Liver (tissue), 9 donors: ENCODE results near the gene HS6ST3. TPM values are rescaled to one million over a fixed set of nuclear protein-coding genes. Genes with fewer than 3 reads are reported as not detected.

ENCODE experiments used
- DNase-seq: peaks from one replicate; pipeline ENCODE4 v3.0.0-alpha.2; 2017; ENCODE audit warnings: low spot score
- H3K27ac ChIP-seq, 2 donors: one replicate each; pipeline ENCODE4 v1.7.0; 2013; ENCODE audit warnings: inconsistent platforms in 2 of 2, low read length in 2 of 2, control low read depth in 1 of 2, low read depth in 1 of 2, mild to moderate bottlenecking in 1 of 2
- H3K27me3 ChIP-seq, 4 donors: one replicate each; pipeline versions ENCODE4 v1.6.1 to v1.7.0; 2013; ENCODE audit warnings: low read length in 3 of 4, inconsistent platforms in 1 of 4, mild to moderate bottlenecking in 1 of 4, moderate library complexity in 1 of 4; ENCODE audit not compliant: control insufficient read depth in 4 of 4, insufficient read depth in 4 of 4
- H3K36me3 ChIP-seq, 4 donors: one replicate each; pipeline versions ENCODE4 v1.6.1 to v1.7.0; 2013; ENCODE audit warnings: low read length in 3 of 4, mild to moderate bottlenecking in 3 of 4, low read depth in 1 of 4, moderate library complexity in 1 of 4; ENCODE audit not compliant: control insufficient read depth in 4 of 4, insufficient read depth in 3 of 4
- H3K4me1 ChIP-seq, 4 donors: one replicate each; pipeline versions ENCODE4 v1.6.1 to v1.7.0; 2013; ENCODE audit warnings: low read length in 3 of 4, mild to moderate bottlenecking in 3 of 4, moderate library complexity in 1 of 4; ENCODE audit not compliant: control insufficient read depth in 4 of 4, insufficient read depth in 4 of 4
- H3K4me3 ChIP-seq, 3 donors: one replicate each; pipeline versions ENCODE4 v1.6.1 to v1.7.0; 2013; ENCODE audit warnings: low read length in 3 of 3, control low read depth in 1 of 3, low read depth in 1 of 3, mild to moderate bottlenecking in 1 of 3
- H3K9ac ChIP-seq, 2 donors: one replicate each; pipeline ENCODE4 v1.7.0; 2013; ENCODE audit warnings: low read length in 2 of 2, mild to moderate bottlenecking in 2 of 2, moderate library complexity in 2 of 2, control low read depth in 1 of 2, low read depth in 1 of 2
- H3K9me3 ChIP-seq, 4 donors: one replicate each; pipeline versions ENCODE4 v1.6.1 to v1.7.0; 2013; ENCODE audit warnings: low read length in 3 of 4; ENCODE audit not compliant: control insufficient read depth in 4 of 4
- CTCF ChIP-seq: fragments of 150-350 bp; IDR thresholded peaks from 2 replicates; pipeline ENCODE4 v1.5.1; 2017; ENCODE audit warnings: improper control_type of control experiment, low read depth, low read length; ENCODE audit not compliant: missing input control
- EGR1 ChIP-seq, 2 donors: IDR thresholded peaks; 2 replicates each; pipeline ENCODE4 v1.6.1; 2016 to 2018; ENCODE audit warnings: antibody characterized with exemption in 2 of 2, low read depth in 2 of 2
- FOXA1 ChIP-seq: IDR thresholded peaks from 2 replicates; pipeline ENCODE4 v1.6.1; 2016; ENCODE audit warnings: antibody characterized with exemption
- FOXA2 ChIP-seq: IDR thresholded peaks from 2 replicates; pipeline ENCODE4 v1.6.1; 2016; ENCODE audit warnings: antibody characterized with exemption
- GABPA ChIP-seq, 2 donors: IDR thresholded peaks in 1 of 2; conservative IDR thresholded peaks in 1 of 2; 2 replicates each; pipeline ENCODE4 v1.6.1; 2016; ENCODE audit warnings: antibody characterized with exemption in 2 of 2, mild to moderate bottlenecking in 1 of 2, moderate library complexity in 1 of 2
- HNF4A ChIP-seq, 2 donors: conservative IDR thresholded peaks; 2 replicates each; pipeline ENCODE4 v1.6.1; 2016; ENCODE audit warnings: antibody characterized with exemption in 2 of 2, mild to moderate bottlenecking in 2 of 2
- HNF4G ChIP-seq: IDR thresholded peaks from 2 replicates; pipeline ENCODE4 v1.6.1; 2016; ENCODE audit warnings: antibody characterized with exemption
- JUND ChIP-seq, 2 donors: IDR thresholded peaks; 2 replicates each; pipeline ENCODE4 v1.6.1; 2016; ENCODE audit warnings: antibody characterized with exemption in 2 of 2
- NR2F2 ChIP-seq: IDR thresholded peaks from 2 replicates; pipeline ENCODE4 v1.6.1; 2016; ENCODE audit warnings: antibody characterized with exemption
- RAD21 ChIP-seq, 2 donors: IDR thresholded peaks; 2 replicates each; pipeline ENCODE4 v1.6.1; 2016; ENCODE audit warnings: antibody characterized with exemption in 2 of 2, mild to moderate bottlenecking in 2 of 2
- REST ChIP-seq: IDR thresholded peaks from 2 replicates; pipeline ENCODE4 v1.6.1; 2016; ENCODE audit warnings: antibody characterized with exemption, mild to moderate bottlenecking
- RXRA ChIP-seq, 2 donors: IDR thresholded peaks; 2 replicates each; pipeline ENCODE4 v1.6.1; 2017 to 2018; ENCODE audit warnings: antibody characterized with exemption in 2 of 2, mild to moderate bottlenecking in 1 of 2
- SP1 ChIP-seq: IDR thresholded peaks from 2 replicates; pipeline ENCODE4 v1.6.1; 2018; ENCODE audit warnings: antibody characterized with exemption, mild to moderate bottlenecking
- TAF1 ChIP-seq: conservative IDR thresholded peaks from 2 replicates; pipeline ENCODE4 v1.6.1; 2016; ENCODE audit warnings: antibody characterized with exemption, mild to moderate bottlenecking
- YY1 ChIP-seq: IDR thresholded peaks from 2 replicates; pipeline ENCODE4 v1.6.1; 2016; ENCODE audit warnings: antibody characterized with exemption, mild to moderate bottlenecking
- ZBTB33 ChIP-seq: IDR thresholded peaks from 2 replicates; pipeline ENCODE4 v1.6.1; 2016; ENCODE audit warnings: antibody characterized with exemption
- WGBS: extraction: QIAGEN DNeasy Blood & Tissue Kit; methylation state at CpG from one replicate; pipeline ENCODE4 v1.1.7; 2013; 5-methylcytosine and 5-hydroxymethylcytosine counted together
- polyA plus RNA-seq, 2 donors: library from polyadenylated mRNA; stranded (reverse) in 1 of 2; unstranded in 1 of 2; fragments of 200-250 nt in 1 of 2; fragments of >200 nt in 1 of 2; fragmentation: Nextera tagmentation in 1 of 2; extraction: Ambion mirVana in 1 of 2; gene quantifications; one replicate each; pipeline versions ENCODE4 v1.2.1 to v1.2.3, GENCODE V29; 2013 to 2015
- total RNA-seq, 2 donors: library from RNA; depleted of rRNA; stranded (reverse); fragments of >200 nt; gene quantifications; one replicate each; pipeline ENCODE4 v1.2.3, GENCODE V29; 2014
- TF ChIP-seq, protein P1 (sequence below): IDR thresholded peaks from 2 replicates; pipeline ENCODE4 v1.6.1; 2016; ENCODE audit warnings: antibody characterized with exemption
- TF ChIP-seq, protein P2 (sequence below): IDR thresholded peaks from 2 replicates; pipeline ENCODE4 v1.6.1; 2016; ENCODE audit warnings: antibody characterized with exemption
- donor health status: healthy.
- donor health status: healthy.
- donor health status: healthy.
- donor health status: healthy.
- donor health status: healthy.

The HS6ST3 gene
- total and polyA plus RNA-seq, 4 donors = under 0.01 TPM; not detected in 3

DNA sequence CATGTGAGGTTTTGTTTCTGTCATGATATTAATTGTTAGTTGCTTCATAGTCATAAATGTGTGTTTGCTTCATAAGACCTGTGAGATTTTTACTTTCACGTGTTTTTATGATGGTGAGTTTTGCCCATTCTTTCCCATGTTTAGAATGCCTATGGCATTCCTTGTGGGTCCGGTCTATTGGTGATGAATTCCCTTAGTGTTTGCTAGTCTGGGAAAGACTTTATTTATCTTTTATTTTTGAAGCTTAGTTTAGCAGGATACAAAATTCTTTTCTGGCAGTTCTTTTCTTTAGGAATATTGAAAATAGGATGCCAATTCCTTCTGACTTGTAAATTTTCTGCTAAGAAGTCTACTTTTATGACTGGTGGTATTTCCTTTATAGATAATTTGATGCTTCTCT is 571.7 kb downstream of the HS6ST3 start:
- Histone ChIP-seq H3K36me3 (no peaks in the 10 kb centered on the region), H3K9ac (no peak overlapping the region), H3K4me3 (no peak overlapping the region), H3K27me3 (no peaks in the 10 kb centered on the region), H3K9me3 (peaks cover 0 to 10% (median 5%) of the 10 kb centered on the region in 4 donors), H3K27ac (no peak overlapping the region), H3K4me1 (no peaks in the 10 kb centered on the region)
- 87% methylated on average over 2 of the region's 2 CpGs for WGBS
- TF ChIP-seq REST = no peak
- TF ChIP-seq, protein P1, sequence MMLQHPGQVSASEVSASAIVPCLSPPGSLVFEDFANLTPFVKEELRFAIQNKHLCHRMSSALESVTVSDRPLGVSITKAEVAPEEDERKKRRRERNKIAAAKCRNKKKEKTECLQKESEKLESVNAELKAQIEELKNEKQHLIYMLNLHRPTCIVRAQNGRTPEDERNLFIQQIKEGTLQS = no peak
- no peak for TF ChIP-seq EGR1 (IDR thresholded peaks at IDR 0.05; ENCODE audit: low read depth in 2 of 2)
- no peak for TF ChIP-seq FOXA2
- TF ChIP-seq JUND (IDR thresholded peaks at IDR 0.05) = no peak
- TF ChIP-seq HNF4G = no peak
- TF ChIP-seq ZBTB33 = no peak
- no peak for TF ChIP-seq RAD21 (IDR thresholded peaks at IDR 0.05)
- TF ChIP-seq, protein P2, sequence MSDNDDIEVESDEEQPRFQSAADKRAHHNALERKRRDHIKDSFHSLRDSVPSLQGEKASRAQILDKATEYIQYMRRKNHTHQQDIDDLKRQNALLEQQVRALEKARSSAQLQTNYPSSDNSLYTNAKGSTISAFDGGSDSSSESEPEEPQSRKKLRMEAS = no peak
- no peak for DNase-seq

- Histone ChIP-seq H3K4me1 (no peaks in the 10 kb centered on the region), H3K27me3 (no peaks in the 10 kb centered on the region), H3K9me3 (peaks cover 0 to 10% (median 5%) of the 10 kb centered on the region in 4 donors), H3K36me3 (no peaks in the 10 kb centered on the region), H3K27ac (no peak overlapping the region), H3K4me3 (no peak overlapping the region), H3K9ac (no peak overlapping the region)
- no peak for DNase-seq
- WGBS = 66% methylated on average over 3 of the region's 3 CpGs
- TF ChIP-seq JUND (IDR thresholded peaks at IDR 0.05) = no peak
- TF ChIP-seq, protein P1 = no peak
- TF ChIP-seq GABPA (IDR thresholded peaks at IDR 0.05 in 1 of 2, conservative IDR thresholded peaks at IDR 0.05 in 1 of 2) = no peak
- TF ChIP-seq TAF1 = no peak
- TF ChIP-seq HNF4G = no peak
- no peak for TF ChIP-seq SP1
- no peak for TF ChIP-seq FOXA1
- no peak for TF ChIP-seq CTCF
- TF ChIP-seq RXRA (IDR thresholded peaks at IDR 0.05) = no peak
- TF ChIP-seq, protein P2 = no peak
- TF ChIP-seq RAD21 (IDR thresholded peaks at IDR 0.05) = no peak
- TF ChIP-seq FOXA2 = no peak
- no peak for TF ChIP-seq HNF4A (conservative IDR thresholded peaks at IDR 0.05)
- TF ChIP-seq NR2F2 = no peak
- no peak for TF ChIP-seq YY1
- no peak for TF ChIP-seq ZBTB33
- no peak for TF ChIP-seq EGR1 (IDR thresholded peaks at IDR 0.05; ENCODE audit: low read depth in 2 of 2)
Measured at GRCh38 chr13:96662036-96662435, 572.1 kb downstream of the HS6ST3 start.
